Measurements from ENCODE around the gene XIRP1.

Gene XIRP1

GRCh38 chr3:39133822-39134221 lies 58.6 kb downstream of the XIRP1 start:
- no peak overlapping the region for H3K4me3 ChIP-seq (ENCODE audit: low read depth, low read length)
- no peak for DNase-seq (ENCODE audit: low read depth)
- TF ChIP-seq, protein P1, sequence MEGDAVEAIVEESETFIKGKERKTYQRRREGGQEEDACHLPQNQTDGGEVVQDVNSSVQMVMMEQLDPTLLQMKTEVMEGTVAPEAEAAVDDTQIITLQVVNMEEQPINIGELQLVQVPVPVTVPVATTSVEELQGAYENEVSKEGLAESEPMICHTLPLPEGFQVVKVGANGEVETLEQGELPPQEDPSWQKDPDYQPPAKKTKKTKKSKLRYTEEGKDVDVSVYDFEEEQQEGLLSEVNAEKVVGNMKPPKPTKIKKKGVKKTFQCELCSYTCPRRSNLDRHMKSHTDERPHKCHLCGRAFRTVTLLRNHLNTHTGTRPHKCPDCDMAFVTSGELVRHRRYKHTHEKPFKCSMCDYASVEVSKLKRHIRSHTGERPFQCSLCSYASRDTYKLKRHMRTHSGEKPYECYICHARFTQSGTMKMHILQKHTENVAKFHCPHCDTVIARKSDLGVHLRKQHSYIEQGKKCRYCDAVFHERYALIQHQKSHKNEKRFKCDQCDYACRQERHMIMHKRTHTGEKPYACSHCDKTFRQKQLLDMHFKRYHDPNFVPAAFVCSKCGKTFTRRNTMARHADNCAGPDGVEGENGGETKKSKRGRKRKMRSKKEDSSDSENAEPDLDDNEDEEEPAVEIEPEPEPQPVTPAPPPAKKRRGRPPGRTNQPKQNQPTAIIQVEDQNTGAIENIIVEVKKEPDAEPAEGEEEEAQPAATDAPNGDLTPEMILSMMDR (IDR thresholded peaks at IDR 0.05; ENCODE audit: control insufficient read depth, extremely low read depth, insufficient read depth), result no peak
